ENCODE measurements around the gene ALPL. TPM values are rescaled to one million over a fixed set of nuclear protein-coding genes. Genes with fewer than 3 reads are reported as not detected.

Gene ALPL
- total RNA-seq, 2 donors from 2014 or later = 3.7 to 7.8 TPM

DNA sequence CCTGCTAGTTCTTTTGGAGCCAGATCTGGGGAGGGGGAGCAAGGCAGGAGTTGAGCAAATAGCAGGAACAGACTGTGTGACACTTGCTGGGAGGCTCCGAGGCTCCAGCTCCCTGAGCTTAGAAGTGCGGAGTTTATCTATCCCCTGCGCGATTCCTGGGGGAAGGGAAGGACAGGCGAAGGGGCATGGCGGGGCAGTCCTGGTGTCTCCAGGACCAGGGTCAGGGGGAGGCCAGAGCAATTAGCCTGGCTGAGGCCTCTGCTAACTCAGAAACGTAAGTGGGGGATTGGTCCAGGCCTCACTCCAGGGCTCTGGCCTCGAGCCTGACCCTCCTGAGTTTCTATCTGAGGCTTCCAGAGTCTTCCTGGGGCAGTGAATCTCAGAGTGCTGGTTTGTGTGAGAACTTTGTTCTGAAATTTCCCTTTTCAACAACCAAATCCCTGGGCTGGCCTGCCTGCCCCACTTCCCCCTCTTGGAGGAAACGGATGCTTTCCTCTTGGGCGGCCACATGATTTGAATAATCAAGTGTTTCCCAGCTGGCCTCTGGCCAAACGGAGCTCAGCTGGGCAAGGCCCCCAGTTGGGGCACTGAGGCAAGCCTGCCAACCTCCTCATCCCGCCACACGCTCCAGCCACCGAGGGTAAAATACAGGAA lies 15.6 kb downstream of the ALPL start:
- Histone ChIP-seq H3K9me3 (no peaks in the 10 kb centered on the region), H3K27ac (no peak overlapping the region)
- ATAC-seq (ENCODE audit: insufficient number of reproducible peaks, low FRiP score, low read depth) = no peak

DNA sequence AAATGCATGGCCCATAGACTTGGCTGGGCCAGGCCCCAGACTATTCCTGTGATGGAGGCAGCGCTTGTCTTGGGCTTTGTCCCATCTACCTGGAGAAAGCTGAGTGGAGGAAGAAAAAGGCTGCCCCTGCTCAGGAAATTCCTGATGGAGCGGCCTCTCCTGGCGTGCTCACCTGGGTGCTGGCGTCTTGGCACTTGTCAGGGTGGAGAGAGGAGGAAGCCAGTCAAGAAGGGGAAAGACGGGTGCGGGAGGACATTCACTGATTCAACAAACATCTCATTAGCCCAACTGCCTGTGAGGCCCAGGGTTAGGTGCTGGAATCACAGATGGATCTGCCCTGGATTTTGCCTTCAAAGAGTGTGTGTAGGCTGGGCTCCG lies 16.1 kb downstream of the ALPL start:
- Histone ChIP-seq H3K36me3 (no peaks in the 10 kb centered on the region), H3K9me3 (no peaks in the 10 kb centered on the region), H3K4me1 (ENCODE audit: control insufficient read depth in 1 of 2, low read depth in 2 of 2) (no peaks in the 10 kb centered on the region), H3K27ac (no peak overlapping the region), H3K4me3 (no peak overlapping the region), H3K27me3 (replicated peaks; ENCODE audit: insufficient read depth) (no peaks in the 10 kb centered on the region)
- DNase-seq (ENCODE audit: low spot score) (no peak), ATAC-seq (ENCODE audit: insufficient number of reproducible peaks, low FRiP score, low read depth) (no peak)
- no peak for TF ChIP-seq CTCF (IDR thresholded peaks at IDR 0.05)

More for the DNA sequence above, 15.6 kb downstream of the ALPL start:
- no peaks in the 10 kb centered on the region for H3K27me3 ChIP-seq (replicated peaks; ENCODE audit: insufficient read depth)
- H3K4me3 ChIP-seq = no peak overlapping the region
- H3K36me3 ChIP-seq = no peaks in the 10 kb centered on the region
- H3K4me1 ChIP-seq (ENCODE audit: control insufficient read depth in 1 of 2, low read depth in 2 of 2) = no peaks in the 10 kb centered on the region
- no peak for TF ChIP-seq CTCF (IDR thresholded peaks at IDR 0.05)
- DNase-seq (ENCODE audit: low spot score) = no peak

GRCh38 chr1:21526441-21526840 lies 17.2 kb downstream of the ALPL start:
- TF ChIP-seq CTCF (IDR thresholded peaks at IDR 0.05) = no peak
- Histone ChIP-seq H3K36me3 (no peaks in the 10 kb centered on the region), H3K9me3 (no peaks in the 10 kb centered on the region), H3K27ac (no peak overlapping the region), H3K4me3 (no peak overlapping the region), H3K27me3 (replicated peaks; ENCODE audit: insufficient read depth) (no peaks in the 10 kb centered on the region), H3K4me1 (ENCODE audit: control insufficient read depth in 1 of 2, low read depth in 2 of 2) (no peaks in the 10 kb centered on the region)
- no peak for DNase-seq (ENCODE audit: low spot score)
- no peak for ATAC-seq (ENCODE audit: insufficient number of reproducible peaks, low FRiP score, low read depth)

GRCh38 chr1:21530368-21531016 lies 21.3 kb downstream of the ALPL start:
- DNase-seq (ENCODE audit: low spot score) = no peak
- ATAC-seq (ENCODE audit: insufficient number of reproducible peaks, low FRiP score, low read depth) = no peak
- Histone ChIP-seq H3K27me3 (replicated peaks; ENCODE audit: insufficient read depth) (no peaks in the 10 kb centered on the region), H3K4me1 (ENCODE audit: control insufficient read depth in 1 of 2, low read depth in 2 of 2) (no peaks in the 10 kb centered on the region), H3K4me3 (no peak overlapping the region), H3K27ac (no peak overlapping the region), H3K36me3 (no peaks in the 10 kb centered on the region), H3K9me3 (no peaks in the 10 kb centered on the region)
- TF ChIP-seq CTCF (IDR thresholded peaks at IDR 0.05) = no peak

GRCh38 chr1:21531241-21531640 lies 22.0 kb downstream of the ALPL start:
- no peak for DNase-seq (ENCODE audit: low spot score)

More at GRCh38 chr1:21531241-21531640, 22.0 kb downstream of the ALPL start:
- ATAC-seq (ENCODE audit: insufficient number of reproducible peaks, low FRiP score, low read depth) = no peak
- H3K4me3 ChIP-seq = no peak overlapping the region
- H3K27ac ChIP-seq = no peak overlapping the region
- no peaks in the 10 kb centered on the region for H3K4me1 ChIP-seq (ENCODE audit: control insufficient read depth in 1 of 2, low read depth in 2 of 2)
- H3K9me3 ChIP-seq = no peaks in the 10 kb centered on the region
- H3K36me3 ChIP-seq = no peaks in the 10 kb centered on the region
- H3K27me3 ChIP-seq (replicated peaks; ENCODE audit: insufficient read depth) = no peaks in the 10 kb centered on the region
- no peak for TF ChIP-seq CTCF (IDR thresholded peaks at IDR 0.05)
